Coronary artery (tissue), 2 donors: ENCODE measurements around the gene FARP1.

Source experiments
- DNase-seq: peaks from one replicate; pipeline ENCODE4 v3.0.0-alpha.2; 2017; ENCODE audit warnings: low spot score
- H3K27ac ChIP-seq, 2 donors: fragments of 200-600 bp; sonication (generic); one replicate each; pipeline ENCODE4 v1.5.1; 2016 to 2019
- H3K4me3 ChIP-seq: fragments of 200-600 bp; sonication (generic); 2 replicates; pipeline ENCODE4 v1.5.1; 2016; ENCODE audit warnings: mild to moderate bottlenecking, moderate library complexity
- CTCF ChIP-seq: fragments of 200-600 bp; sonication (generic); IDR thresholded peaks from one replicate; pipeline ENCODE4 v1.5.1; 2019; ENCODE audit warnings: antibody characterized with exemption

Gene FARP1

GRCh38 chr13:98447881-98448641 lies 305.2 kb downstream of the FARP1 start:
- no peak overlapping the region for H3K27ac ChIP-seq
- TF ChIP-seq CTCF, result peak; percentile 24
- DNase-seq, result no peak
- no peak overlapping the region for H3K4me3 ChIP-seq

DNA sequence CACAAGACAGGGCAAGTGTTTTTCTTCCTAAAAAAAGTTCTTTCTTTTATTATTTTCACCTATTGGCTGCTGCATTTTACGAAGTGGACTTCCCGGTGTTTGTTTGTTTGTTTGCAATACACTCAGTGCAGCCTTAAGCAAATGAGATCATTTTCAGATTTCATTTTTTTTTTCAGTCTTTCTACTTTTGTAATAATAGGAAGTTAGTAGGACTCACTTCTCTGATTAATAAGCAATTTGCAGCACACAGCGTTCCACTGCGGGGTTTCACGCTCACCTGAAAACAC lies 305.7 kb downstream of the FARP1 start:
- no peak for TF ChIP-seq CTCF
- DNase-seq, result no peak
- H3K27ac ChIP-seq, result no peak overlapping the region
- no peak overlapping the region for H3K4me3 ChIP-seq

DNA sequence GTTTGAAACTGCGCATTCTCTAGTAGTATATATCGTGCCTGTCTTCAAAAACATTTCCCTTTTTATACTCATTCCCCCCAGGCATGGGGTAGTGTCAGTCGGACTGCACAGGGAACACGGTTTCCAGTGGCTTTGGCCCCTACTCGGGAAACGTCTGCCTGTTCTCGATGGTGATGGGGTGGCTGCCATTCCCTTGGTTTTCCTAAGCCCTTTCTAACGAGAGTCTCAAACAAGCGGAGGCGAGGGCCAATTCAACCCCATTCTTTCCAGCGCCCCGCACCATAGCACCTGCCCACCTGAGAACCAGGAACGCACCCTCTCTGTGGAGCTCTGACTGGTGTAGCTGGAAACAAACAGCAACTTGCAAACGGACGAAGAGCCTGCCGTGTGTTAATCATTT lies 306.4 kb downstream of the FARP1 start:
- no peak for DNase-seq
- Histone ChIP-seq H3K4me3 (no peak overlapping the region), H3K27ac (peak overlapping the region; percentile 58 to 84)
- TF ChIP-seq CTCF, result no peak

GRCh38 chr13:98450026-98450425 lies 307.1 kb downstream of the FARP1 start:
- H3K4me3 ChIP-seq, result no peak overlapping the region
- DNase-seq, result no peak
- no peak for TF ChIP-seq CTCF
- peak overlapping the region; percentile 58 to 84 for H3K27ac ChIP-seq

- no peak for TF ChIP-seq CTCF
- Histone ChIP-seq H3K4me3 (no peak overlapping the region), H3K27ac (peak overlapping the region; percentile 46 to 84)
- no peak for DNase-seq
Measured at GRCh38 chr13:98450539-98451111, 307.7 kb downstream of the FARP1 start.

DNA sequence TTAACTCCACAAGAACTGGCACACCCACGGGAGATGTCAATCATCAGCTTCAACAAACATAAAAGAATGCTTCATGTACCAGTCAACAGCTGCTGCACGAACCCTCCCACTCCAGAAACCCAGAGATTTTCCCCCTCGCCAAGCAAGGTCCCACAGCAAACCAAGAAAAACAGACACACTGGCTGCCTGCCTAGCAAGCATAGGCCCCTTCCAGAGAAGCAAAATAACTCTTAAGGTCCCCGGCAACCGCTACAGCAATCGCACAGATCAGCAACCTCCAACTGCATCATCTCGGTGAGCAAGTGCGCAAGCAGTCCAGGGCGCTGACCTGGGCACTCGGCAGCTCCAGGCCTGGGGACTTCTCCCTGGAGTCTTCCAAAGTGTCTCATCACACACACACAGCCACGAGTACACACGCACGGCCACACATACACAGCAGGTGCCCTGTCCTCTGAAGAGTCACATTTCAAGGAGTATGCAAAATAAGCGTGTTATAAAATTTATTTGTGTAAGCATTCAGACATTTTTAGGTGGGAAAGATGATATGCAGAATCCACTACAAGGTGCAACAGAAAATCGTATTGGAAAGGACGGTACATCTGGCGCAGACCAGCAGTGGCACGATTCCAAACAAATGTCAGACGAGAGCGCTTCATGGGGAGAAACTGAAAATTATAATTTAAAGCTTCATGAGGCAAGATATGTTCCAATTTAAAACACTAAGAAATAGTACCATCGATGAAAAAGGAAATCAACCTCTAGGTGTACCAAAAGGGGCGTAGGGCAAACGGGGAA lies 309.0 kb downstream of the FARP1 start:
- DNase-seq, result peak; percentile 94
- Histone ChIP-seq H3K4me3 (no peak overlapping the region), H3K27ac (peak overlapping the region; percentile 46 to 84)
- TF ChIP-seq CTCF, result no peak
